GM18517 (cell line): ENCODE results near the gene ELAVL1.
A peak's percentile ranks its signal among the peaks of the same experiment; 100 is the strongest.
"Not testable (repeated sequence)": the region's sequence is repeated elsewhere in the genome, so short reads cannot be mapped to it uniquely, and the experiment has no call there.

Experiments used
- ATAC-seq: cut with Tn5 transposase; IDR thresholded peaks from one replicate; pipeline ENCODE4 v1.9.1; 2021; ENCODE audit warnings: mild to moderate bottlenecking, moderate library complexity; ENCODE audit not compliant: unreplicated experiment

The ELAVL1 gene

GRCh38 chr19:8005534-8006256 is at the start of gene ELAVL1:
ELAVL1 (minus strand) TSS chr19:8005641; CDS start chr19:7991815, 13,826 bp downstream.
- peak; percentile 44 for ATAC-seq

GRCh38 chr19:8054169-8054568 is 48.7 kb upstream of the ELAVL1 start:
- no peak for ATAC-seq

GRCh38 chr19:8052464-8052859 is 47.0 kb upstream of the ELAVL1 start, which contains the start of gene CCL25:
CCL25 (plus strand) TSS chr19:8052760; CDS start chr19:8053050, 290 bp downstream.
- no peak for ATAC-seq

- peak; percentile 70 for ATAC-seq
Measured at GRCh38 chr19:8050274-8051096, 45.0 kb upstream of the ELAVL1 start.

GRCh38 chr19:8046569-8047165 is 41.2 kb upstream of the ELAVL1 start:
- no peak for ATAC-seq

GRCh38 chr19:8045872-8046568 is 40.6 kb upstream of the ELAVL1 start:
- no peak for ATAC-seq

GRCh38 chr19:8044018-8044417 is 38.6 kb upstream of the ELAVL1 start:
- ATAC-seq = no peak

GRCh38 chr19:8042900-8043299 is 37.5 kb upstream of the ELAVL1 start:
- no peak for ATAC-seq

GRCh38 chr19:8041531-8041931 is 36.1 kb upstream of the ELAVL1 start:
- no peak for ATAC-seq

GRCh38 chr19:8039231-8039630 is 33.8 kb upstream of the ELAVL1 start:
- ATAC-seq = no peak

GRCh38 chr19:8038815-8039214 is 33.4 kb upstream of the ELAVL1 start:
- ATAC-seq = no peak

GRCh38 chr19:8036434-8037099 is 31.1 kb upstream of the ELAVL1 start:
- no peak for ATAC-seq

GRCh38 chr19:8034178-8034525 is 28.7 kb upstream of the ELAVL1 start:
- no peak for ATAC-seq

GRCh38 chr19:8033287-8034177 is 28.1 kb upstream of the ELAVL1 start:
- not testable (repeated sequence) for ATAC-seq

GRCh38 chr19:8030960-8031359 is 25.5 kb upstream of the ELAVL1 start:
- no peak for ATAC-seq

- ATAC-seq = no peak
Measured at GRCh38 chr19:8028951-8029491, 23.6 kb upstream of the ELAVL1 start.

- no peak for ATAC-seq
Measured at GRCh38 chr19:8025316-8025715, 19.9 kb upstream of the ELAVL1 start.

- not testable (repeated sequence) for ATAC-seq
Measured at GRCh38 chr19:8024256-8024655, 18.8 kb upstream of the ELAVL1 start.

- ATAC-seq = no peak
Measured at GRCh38 chr19:8023371-8023770, 17.9 kb upstream of the ELAVL1 start.
